ENCODE measurements around the gene ASAP3. TPM values are rescaled to one million over a fixed set of nuclear protein-coding genes. Genes with fewer than 3 reads are reported as not detected.

Gene ASAP3
- total RNA-seq, 1 donor from 2014 or later: 3.6 TPM

DNA sequence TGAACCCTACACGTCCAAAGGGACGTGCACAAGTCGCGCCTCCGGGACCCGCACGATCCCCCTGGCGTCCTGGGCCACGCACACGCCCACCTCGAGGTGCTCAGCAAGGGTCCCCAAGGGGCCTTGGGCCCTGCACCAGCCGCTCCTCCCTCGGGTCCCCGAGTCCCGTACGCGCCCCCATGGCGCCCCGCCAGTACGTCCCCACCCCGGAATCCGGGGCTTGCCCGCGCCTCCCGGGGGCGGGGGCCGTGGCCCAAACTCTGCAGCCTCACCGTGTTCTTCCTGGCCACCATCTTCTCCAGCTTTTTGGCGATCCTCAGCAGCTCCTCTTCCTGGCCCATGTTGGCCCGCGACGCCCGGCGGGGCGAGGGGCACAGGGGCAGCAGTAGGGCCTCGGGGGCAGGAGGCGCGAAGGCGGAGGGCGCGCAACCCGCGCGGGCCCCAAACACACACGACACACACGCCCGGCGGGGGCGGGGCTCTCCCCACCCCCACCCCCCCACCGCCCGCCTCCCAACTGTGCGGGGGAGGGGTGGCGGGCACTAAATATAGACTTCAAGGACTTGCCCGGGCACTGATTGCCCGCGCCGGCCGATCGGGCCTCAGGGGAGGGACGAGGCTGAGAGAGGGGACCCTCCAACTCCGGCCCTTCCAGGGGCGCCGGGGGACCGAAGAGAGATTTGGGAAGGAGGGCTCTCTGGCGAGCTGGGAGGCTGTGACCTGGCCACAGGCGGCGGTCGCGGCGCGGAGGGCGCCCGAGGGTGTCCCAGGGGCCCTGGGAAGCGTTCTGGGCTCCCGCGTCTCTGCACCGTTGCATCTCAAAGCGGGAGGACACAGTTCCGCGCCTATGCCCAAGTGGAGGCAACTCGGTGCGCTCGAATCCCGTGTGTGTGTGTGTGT lies 59.4 kb downstream of the ASAP3 start, which contains the start of gene TCEA3:
Gene TCEA3, minus strand, starts transcription at position 456 of the 900 bp plus-strand sequence. Its CDS starts 115 bp downstream, at position 341.
- no peak for DNase-seq (ENCODE audit: low read depth in 2 of 2)

DNA sequence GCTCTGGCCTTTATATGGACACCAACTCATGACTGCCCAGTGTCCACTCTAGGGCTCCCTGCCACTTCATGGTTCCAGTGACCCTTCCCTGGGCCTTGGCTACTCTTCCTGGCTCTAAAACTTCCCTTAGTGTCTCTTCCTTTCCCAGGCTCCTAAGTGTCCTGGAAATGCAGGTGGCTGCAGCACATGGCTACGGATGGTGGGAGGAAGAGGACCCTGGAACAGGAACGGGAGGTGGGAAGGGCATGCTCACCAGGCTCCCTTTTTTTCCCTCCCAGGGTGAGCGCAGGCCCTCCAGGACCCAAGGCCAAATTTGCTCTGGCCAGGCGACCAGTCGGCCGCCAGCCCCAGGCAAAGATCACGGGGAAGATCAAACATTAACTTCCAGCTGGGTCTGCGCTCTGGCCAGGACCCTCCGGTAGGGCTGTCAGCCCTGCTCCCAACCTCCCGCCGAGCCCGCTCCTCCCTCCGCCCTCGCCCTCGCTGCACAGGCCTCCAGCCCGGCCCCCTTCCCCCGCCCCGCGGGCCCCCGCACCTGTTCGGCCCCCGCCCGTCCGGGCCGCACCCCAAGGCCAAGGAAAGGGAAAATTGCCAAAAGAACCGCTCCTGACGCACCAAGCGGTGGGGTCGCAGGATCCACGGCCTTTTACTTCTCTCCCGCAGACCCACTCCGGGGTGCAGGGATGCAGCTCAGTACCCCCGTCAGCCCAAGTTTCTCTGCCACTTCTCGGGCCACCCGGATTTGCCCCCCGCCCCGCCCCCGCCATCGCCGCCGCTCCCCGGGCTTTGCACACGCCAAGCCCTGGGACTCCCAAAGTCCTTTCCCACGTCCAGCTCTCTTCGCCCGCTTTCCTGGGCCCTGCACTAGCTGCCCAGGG lies 60.3 kb downstream of the ASAP3 start:
- DNase-seq (ENCODE audit: low read depth in 2 of 2): no peak

DNA sequence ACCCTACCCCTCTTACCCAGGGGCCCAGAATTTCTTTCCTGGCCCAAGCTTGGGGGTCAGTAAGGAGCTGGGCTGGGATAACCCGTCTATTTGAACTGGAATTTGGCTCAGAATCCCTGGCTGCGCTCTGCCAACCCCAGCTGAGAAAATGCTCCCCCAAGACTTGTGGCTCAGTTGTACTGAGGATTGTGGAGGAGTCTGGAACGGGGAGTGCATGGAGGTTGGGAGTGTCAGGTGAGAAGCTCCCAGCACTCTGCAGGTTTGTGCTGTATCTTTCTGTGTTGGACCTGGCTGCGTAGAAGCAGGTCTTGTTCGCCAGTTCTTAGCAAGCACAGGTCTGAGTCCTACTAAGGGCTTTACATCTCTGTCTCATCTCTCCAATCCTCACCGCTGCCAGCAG lies 61.0 kb downstream of the ASAP3 start:
- DNase-seq (ENCODE audit: low read depth in 2 of 2): no peak

DNA sequence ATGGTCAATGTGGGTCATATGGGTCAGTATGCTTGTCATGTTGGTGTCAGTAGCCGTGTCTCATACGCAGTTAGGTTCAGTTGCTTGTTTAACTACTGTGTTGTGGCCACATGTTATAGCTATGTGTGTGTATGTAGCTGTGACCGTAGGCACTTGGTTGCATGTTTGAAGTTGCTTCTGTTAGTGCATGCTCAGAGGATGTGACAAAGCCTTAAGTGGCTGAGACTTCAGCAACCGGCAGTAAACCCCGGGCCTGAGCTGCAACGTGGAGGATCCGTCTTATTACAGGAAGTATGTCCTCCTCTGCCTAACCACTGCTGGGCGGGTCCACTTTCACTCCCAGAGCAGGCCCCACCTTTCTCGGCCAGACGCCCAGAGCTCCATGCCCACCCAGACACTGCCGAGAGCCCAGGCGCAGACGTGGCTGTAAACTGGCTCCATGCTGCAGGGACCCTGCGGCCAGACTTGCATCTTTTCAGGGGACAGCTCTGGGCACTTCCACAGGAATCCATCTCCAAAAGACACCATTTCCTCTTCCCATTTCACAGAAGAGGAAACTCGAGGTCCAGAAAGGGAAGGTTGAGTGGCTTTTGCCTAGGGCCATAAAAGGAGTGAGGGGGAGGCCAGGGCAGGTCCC lies 61.6 kb downstream of the ASAP3 start:
- peak in 1 of 2 donors; percentile 64 for DNase-seq (ENCODE audit: low read depth in 2 of 2)

DNA sequence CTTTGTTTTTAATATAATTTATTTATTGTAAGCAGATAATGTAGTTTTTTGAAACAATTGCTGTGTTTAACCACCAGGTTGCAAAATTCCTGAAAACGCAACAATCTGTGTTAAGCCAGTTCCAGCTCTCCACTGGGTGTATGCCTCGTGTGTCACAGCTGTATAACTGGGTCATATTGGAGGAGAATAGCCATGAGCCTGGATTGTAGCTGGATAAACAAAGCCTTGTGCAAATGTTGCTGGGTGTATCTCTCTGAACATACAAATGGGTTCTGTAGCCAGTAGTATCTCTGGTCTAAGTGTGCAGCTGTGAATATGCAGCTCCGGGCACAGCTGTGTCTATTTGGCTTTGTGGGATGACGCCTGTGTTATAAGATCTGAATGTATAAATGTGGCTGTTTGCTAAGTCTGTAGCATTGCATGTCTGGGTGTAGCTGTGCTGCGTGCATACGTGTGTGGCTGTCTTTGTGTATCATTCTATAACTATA lies 62.2 kb downstream of the ASAP3 start:
- no peak for DNase-seq (ENCODE audit: low read depth in 2 of 2)

DNA sequence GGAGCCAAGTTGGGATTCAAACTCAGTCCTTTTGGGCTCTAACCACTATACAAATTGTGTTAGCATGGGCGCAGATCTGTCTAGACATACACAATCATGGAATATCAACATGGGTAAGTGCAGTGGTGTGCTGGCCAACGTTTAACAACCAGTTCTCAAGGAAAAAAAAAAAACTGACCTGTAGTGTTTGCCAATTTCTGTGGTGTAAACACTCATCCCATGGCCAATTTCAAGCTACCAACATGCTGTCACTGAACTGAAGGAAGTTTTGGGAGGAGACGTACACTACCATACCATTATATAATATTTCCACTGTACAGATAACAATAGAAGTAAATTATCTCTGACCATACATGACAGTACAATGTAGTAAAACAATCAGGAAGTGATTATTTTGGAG lies 62.6 kb downstream of the ASAP3 start:
- DNase-seq (ENCODE audit: low read depth in 2 of 2): no peak

DNA sequence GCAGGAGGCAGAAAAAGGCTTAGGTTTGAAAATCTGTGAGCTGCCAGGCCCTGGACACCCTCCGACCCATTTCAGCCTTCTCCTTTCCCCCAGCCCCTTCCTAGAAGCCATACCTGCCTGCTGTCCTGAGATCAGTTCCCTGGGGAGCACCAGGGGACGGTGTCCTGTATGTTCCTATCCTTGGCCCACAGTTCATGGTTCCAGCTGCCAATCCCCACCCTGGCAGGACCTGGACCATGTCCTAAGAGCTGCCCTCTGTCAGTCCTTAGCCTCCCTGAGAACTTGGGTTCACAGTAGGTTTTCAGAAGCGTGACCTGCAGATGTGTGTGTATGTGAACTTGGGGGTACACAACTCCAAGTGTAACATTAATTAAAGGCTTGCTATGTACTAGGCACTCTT lies 63.2 kb downstream of the ASAP3 start:
- no peak for DNase-seq (ENCODE audit: low read depth in 2 of 2)

DNA sequence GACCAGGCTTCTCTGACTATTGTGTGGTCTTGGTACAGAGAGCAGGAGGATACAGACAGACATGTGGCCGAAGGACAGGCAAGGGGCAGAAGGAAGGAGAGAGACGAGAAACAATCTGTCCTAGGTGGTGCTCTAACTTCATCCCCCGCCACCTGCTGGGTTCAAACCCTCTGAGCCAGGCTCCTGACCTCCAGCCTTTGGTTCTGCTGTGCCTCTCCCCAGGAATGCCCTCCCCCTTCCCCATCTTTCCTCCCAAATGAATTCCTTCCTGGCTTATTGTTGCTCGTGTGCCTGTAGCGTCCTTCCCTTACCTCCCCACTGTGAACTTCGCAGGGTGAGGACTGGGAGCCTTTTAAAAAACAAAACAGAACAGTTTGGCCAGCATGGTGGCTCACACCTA lies 64.8 kb downstream of the ASAP3 start:
- DNase-seq (ENCODE audit: low read depth in 2 of 2): no peak

DNA sequence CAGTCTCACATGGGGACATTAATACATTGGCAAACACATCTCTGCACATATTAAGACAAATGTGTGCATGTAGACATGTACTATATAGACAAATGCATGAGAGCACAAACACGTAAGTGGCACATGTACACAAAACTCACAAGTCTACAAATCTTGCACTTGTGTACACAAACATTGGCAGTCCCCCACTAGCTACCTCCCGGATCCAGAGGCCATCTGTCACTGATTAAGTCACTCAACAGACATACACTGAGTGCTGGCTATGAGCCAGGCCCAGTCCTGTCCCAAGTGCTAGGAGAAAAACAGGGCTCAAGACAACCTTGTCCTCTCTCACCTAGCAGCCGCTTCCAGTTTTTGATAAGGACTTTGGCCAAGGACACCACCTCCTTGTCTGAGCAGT lies 66.4 kb downstream of the ASAP3 start:
- peak in 1 of 2 donors; percentile 23 for DNase-seq (ENCODE audit: low read depth in 2 of 2)

DNA sequence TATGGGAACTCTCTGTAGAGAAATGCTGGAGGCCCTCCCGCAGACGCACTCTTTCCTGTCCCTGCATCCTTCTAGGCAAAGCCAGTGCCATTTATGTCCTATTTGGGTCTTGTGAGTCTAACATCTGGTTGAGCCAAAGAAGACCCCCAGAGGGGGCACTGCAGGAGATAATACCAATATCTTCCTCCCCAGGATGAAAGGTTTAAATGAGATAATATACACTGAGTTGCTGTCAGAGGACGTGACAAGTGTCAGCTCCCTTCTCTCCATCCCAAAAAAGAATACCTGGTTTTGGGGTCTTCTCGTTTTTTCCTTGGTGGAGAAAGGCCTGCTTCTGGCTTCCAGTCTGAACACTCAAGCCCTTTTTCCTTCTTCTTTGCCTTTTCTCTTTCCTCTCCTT lies 67.0 kb downstream of the ASAP3 start:
- no peak for DNase-seq (ENCODE audit: low read depth in 2 of 2)

DNA sequence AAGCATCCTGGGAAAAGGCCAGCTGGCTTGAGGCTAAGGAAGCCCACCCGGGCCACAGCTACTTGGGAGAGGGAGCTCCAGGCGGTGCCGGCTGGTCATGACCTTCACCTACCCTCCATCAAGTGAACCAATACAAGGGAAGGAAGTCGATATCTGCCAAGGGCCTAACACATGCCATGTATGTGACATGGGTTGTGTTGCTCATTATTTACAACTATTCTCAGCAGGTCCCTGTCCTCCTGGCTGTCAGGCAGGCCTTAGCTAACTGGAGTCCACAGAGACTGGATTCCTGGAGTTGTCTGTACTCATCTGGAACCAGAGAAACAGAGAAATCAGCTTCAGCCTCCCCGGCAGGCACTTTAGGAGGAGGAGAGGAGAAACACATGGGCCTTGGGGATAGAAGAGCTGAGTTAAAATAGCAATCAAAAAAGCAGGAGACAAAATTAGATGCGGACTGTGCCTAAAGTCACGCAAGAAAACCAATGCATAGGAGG lies 75.1 kb downstream of the ASAP3 start:
- no peak for DNase-seq (ENCODE audit: low read depth in 2 of 2)

DNA sequence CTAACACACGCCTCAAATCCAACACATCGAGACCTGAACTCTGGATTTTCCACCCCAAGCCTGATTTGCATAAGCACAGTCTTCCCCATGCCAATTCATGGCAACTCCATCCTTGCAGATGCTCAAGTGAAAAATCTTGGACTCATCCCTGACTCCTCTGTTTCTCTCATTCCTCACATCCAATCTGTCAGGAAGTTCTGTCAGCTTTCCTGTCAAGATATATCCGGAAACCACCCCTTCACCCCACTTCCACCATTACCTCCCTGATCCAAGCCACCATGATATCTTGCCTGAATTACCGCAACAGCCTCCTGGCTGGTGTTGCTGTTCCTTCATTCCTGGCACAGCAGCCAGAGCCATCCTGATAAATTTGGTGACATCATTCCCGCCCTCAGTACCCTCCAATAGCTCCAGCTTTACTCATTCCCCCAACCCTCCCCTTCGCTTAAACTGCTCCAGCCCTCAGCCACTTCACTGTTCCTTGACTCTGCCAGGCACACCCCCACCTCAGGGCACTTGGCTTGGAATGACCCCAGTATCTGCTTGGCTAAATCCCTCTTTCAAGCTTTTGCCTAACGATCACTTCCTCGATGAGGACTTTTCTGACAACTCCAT lies 76.9 kb downstream of the ASAP3 start:
- no peak for DNase-seq (ENCODE audit: low read depth in 2 of 2)

DNA sequence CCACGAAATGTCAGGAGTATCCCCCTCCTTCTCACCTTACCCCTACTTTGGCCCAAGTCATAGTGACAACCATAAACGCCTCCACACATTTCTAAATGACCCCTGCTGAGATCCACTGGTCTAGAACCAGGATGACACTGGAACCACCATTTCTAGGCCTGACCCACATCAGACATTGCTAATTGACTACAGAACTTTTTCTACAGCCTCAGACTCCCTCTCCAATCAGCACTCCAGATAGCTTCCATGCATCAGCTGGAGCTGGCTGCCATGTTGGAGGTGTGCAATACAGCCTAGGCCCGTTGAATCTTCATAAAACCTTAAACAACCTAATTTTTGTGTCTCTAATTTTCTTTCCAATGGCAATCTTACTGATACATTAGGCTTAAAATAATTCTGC lies 78.0 kb downstream of the ASAP3 start:
- DNase-seq (ENCODE audit: low read depth in 2 of 2): no peak

DNA sequence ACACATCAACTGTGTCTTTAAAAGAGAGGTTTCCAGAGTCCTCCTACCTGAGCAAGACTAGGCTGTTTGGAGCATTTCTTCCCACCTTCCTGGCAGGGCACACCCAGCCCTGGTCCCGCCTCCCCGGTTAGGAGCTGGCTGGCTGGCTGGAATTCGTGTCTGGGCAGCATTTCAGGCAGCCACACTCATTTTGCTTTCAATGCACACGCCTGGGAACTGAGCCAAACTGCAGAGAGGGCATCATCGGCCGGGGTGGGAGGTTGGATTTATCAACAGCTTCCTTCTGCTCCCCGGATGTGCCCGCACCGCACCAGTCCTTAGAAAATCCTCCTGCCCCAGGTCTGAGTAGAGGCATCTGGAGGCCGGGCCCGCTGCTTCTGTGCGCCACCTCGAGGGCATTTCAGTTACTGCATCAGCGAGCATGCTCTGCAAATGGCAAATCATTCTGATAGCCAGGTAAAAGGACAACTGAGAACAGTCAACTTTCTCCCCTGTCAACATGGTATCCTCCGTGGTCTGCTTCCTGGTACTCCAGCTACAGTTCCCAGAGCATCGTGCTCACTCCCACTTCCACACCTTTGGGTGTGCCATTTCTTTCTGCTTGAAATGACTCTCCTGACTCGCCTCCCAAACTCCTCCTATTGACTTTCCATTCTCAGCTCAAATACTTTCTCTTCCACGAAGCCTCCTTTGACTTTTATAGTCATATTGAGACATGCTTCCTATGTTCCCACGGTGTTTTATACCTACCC lies 80.1 kb downstream of the ASAP3 start:
- peak; percentile 27 to 73 for DNase-seq (ENCODE audit: low read depth in 2 of 2)

DNA sequence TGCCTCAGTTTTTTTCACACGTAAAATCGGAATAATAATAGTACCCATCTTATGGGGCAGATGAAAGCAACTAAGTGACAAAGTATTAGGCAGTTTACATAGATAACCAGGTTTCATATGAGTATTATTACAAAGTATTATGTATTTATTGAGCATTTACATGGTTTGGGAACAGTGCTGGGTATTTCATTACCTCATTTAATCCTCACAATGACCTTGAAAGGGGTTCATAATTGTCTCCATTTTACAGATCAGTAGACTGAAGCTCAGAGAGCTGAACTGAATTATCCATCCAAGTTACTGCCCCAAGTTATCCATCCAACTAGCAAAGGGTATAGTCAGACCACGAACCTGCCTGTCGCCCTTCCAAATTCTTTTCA lies 80.6 kb downstream of the ASAP3 start:
- DNase-seq (ENCODE audit: low read depth in 2 of 2): no peak

DNA sequence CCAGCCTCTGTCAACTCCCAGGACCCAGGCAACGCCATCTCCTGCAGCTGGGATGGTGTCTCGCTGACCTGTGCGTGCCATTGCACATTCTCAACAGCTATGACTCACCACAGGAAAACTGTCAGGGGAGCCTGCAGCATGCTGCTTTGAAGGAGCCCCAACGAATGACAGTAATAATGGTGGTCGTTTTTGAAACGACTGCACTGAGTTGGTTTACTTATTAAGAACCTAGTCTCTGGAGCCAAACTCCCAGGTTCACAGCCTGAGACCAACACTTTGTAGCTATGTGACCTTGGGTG lies 81.0 kb downstream of the ASAP3 start:
- DNase-seq (ENCODE audit: low read depth in 2 of 2): peak; percentile 51 to 87

DNA sequence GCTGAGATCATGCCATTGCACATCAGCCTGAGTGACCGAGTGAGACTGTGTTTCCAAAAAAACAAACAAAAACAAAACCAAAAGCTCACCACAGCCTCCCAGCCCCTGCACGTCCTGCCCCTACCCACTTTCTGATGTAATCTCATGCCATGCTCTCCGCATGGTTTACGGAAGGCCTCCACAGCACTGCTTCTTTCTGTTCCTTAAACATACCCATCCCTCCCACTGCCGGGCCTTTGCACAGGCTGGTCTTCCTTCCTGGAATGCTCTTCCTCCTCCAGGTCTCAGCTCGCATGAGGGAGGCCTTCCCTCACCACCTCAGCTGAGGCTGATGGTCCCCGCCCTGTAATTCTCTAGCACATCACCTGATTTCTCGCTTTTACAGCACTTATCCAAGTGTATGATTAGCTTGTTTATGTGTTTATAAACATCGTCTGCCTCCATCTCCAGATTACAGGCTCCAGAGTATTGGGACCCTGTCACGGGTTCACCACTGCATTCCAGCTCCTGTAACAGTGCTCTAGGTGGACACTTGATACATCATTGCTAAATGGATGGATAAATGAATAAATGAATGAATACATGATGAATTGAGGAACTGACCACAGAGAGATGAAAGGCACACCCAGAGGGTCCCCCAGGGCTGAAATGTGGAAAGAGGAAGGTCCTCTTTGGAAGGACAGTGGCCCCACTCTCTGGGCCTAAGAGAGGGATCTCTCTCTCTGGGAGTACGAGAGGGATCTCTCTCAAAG lies 81.5 kb downstream of the ASAP3 start:
- no peak for DNase-seq (ENCODE audit: low read depth in 2 of 2)

DNA sequence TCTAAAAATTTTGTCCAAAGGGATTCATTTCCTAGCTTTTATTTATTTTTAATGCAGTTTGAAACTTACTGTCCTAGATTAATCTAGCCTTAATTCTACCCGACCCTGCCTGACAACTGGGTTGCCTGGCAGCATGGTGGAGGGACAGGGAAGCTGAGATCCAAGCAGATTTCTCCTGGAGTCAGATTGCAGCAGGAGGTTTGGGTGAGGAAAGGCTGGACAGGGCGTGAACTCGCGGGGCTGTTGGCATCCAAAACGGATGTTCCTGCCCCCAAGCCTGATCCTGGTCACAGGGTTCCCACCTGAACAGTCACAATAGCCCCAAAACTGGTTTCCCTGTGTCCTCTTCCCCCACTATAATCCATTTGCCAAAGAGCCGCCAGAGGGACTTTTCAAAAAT lies 82.7 kb downstream of the ASAP3 start:
- DNase-seq (ENCODE audit: low read depth in 2 of 2): no peak

DNA sequence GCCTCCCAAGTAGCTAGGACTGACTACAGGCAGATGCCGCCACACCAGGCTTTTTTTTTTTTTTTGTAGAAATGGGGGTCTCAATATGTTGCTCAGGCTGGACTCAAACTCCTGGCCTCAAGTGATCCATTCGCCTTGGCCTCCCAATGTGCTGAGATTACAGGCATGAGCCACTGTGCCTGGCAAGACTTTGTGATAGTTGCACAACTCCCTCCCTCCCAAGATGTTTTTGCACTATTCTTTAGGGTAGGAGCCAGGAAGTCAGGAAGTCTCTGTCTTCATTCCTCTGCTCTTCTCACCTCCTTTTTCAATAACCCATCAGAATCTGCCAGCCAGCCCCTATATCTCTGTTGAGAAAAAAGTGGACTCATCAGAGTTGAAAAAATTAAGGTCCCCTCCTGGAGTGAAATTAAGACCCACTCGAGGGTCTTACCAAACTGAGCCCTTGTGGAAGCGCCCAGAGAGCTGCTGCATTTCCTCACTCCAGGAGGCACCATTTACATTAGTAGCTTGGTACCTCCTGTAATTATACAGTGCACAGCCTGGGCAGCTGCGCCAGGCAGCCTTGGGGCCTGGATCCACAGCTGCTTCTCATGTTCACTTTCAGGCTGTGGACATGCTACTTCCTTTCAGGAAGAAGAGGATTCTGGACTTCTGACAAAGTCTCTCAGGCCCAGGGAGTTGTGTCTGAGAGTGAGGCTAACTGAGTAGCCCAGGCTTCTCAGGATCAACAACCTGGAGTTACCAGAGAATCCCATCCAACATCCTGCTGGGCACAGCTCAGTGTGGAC lies 83.5 kb downstream of the ASAP3 start:
- DNase-seq (ENCODE audit: low read depth in 2 of 2): peak in 1 of 2 donors; percentile 43

All from dermis microvascular lymphatic vessel endothelial cell (primary cell).